Measurements from ENCODE around the gene MGRN1.

MGRN1 gene

GRCh38 chr16:4624015-4624826 is at the start of gene MGRN1 (continued):
- TF ChIP-seq HIC1 (tag by site-specific recombination; IDR thresholded peaks at IDR 0.05) (0 out of 2 replicates have a peak, but pooled peaks have one; percentile 18), ZSCAN4 (tag by site-specific recombination; IDR thresholded peaks at IDR 0.05) (peak; percentile 97), ZNF501 (tag by site-specific recombination; IDR thresholded peaks at IDR 0.05) (peak; percentile 84), ZNF148 (tag by site-specific recombination; IDR thresholded peaks at IDR 0.05; ENCODE audit: borderline replicate concordance) (no peak), MEIS1 (CRISPR knock-in tag; IDR thresholded peaks at IDR 0.05; ENCODE audit: borderline replicate concordance) (no peak), ZBTB7A (tag by site-specific recombination; IDR thresholded peaks at IDR 0.05; ENCODE audit: low read depth) (peak; percentile 83; the same call in 1 of the 2 replicates), ZFP69B (tag by site-specific recombination; IDR thresholded peaks at IDR 0.05) (peak; percentile 71), BCL11B (tag by site-specific recombination; IDR thresholded peaks at IDR 0.05; ENCODE audit: low read depth) (no peak), ZNF311 (tag by site-specific recombination; IDR thresholded peaks at IDR 0.05; ENCODE audit: borderline replicate concordance) (no peak), ZNF394 (tag by site-specific recombination; IDR thresholded peaks at IDR 0.05; ENCODE audit: borderline replicate concordance) (peak; percentile 58; the same call in 1 of the 2 replicates), KLF7 (tag by site-specific recombination; IDR thresholded peaks at IDR 0.05; ENCODE audit: borderline replicate concordance) (peak; percentile 33; the same call in 1 of the 2 replicates), CTCF (tag by site-specific recombination; IDR thresholded peaks at IDR 0.05) (peak; percentile 99), ZBTB49 (tag by site-specific recombination; IDR thresholded peaks at IDR 0.05; ENCODE audit: low read depth) (no peak), ZNF416 (tag by site-specific recombination; IDR thresholded peaks at IDR 0.05) (no peak), ZBTB48 (tag by site-specific recombination; IDR thresholded peaks at IDR 0.05) (no peak; the same call in 1 of the 2 replicates), ZNF701 (tag by site-specific recombination; IDR thresholded peaks at IDR 0.05) (no peak), ZXDB (tag by site-specific recombination; IDR thresholded peaks at IDR 0.05) (peak; percentile 84; the same call in 1 of the 2 replicates), ZNF785 (tag by site-specific recombination; IDR thresholded peaks at IDR 0.05) (no peak), ZNF2 (tag by site-specific recombination; IDR thresholded peaks at IDR 0.05) (peak; percentile 100), GLIS2 (tag by site-specific recombination; IDR thresholded peaks at IDR 0.05) (0 out of 2 replicates have a peak, but pooled peaks have one; percentile 24), ZNF513 (tag by site-specific recombination; IDR thresholded peaks at IDR 0.05) (no peak)
- TF ChIP-seq, protein P1, sequence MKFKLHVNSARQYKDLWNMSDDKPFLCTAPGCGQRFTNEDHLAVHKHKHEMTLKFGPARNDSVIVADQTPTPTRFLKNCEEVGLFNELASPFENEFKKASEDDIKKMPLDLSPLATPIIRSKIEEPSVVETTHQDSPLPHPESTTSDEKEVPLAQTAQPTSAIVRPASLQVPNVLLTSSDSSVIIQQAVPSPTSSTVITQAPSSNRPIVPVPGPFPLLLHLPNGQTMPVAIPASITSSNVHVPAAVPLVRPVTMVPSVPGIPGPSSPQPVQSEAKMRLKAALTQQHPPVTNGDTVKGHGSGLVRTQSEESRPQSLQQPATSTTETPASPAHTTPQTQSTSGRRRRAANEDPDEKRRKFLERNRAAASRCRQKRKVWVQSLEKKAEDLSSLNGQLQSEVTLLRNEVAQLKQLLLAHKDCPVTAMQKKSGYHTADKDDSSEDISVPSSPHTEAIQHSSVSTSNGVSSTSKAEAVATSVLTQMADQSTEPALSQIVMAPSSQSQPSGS (tag by site-specific recombination; IDR thresholded peaks at IDR 0.05; ENCODE audit: low read depth), result no peak
- TF ChIP-seq, protein P2, sequence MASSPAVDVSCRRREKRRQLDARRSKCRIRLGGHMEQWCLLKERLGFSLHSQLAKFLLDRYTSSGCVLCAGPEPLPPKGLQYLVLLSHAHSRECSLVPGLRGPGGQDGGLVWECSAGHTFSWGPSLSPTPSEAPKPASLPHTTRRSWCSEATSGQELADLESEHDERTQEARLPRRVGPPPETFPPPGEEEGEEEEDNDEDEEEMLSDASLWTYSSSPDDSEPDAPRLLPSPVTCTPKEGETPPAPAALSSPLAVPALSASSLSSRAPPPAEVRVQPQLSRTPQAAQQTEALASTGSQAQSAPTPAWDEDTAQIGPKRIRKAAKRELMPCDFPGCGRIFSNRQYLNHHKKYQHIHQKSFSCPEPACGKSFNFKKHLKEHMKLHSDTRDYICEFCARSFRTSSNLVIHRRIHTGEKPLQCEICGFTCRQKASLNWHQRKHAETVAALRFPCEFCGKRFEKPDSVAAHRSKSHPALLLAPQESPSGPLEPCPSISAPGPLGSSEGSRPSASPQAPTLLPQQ (tag by site-specific recombination; IDR thresholded peaks at IDR 0.05), result peak; percentile 77
